Measurements from ENCODE around the gene DSE. TPM values are rescaled to one million over a fixed set of nuclear protein-coding genes. Genes with fewer than 3 reads are reported as not detected.

Gene DSE
- total RNA-seq, 1 experiment from 2014 or later, result 38.5 TPM

DNA sequence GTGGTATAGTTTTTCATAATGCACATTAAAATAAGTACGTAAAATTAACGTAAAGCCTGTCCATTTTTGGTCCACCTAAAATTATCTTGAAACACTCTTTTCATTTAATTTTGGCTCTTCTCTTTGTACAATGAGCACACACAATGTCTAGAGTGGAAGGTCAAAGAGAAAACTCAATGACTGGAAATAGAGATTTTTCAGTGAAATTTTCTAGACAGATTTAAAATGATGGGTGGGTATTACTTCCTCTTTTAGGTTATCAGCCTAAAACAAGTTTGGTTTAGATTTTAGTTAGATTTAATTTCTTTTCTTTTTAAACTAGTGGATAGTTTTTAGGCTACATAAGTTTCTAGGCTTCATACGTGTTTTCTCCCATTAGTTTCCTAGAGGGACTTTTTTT lies 24.9 kb downstream of the DSE start (continued):
- TF ChIP-seq SIN3A (IDR thresholded peaks at IDR 0.05; ENCODE audit: low read depth), result no peak
- no peak for TF ChIP-seq SRF (IDR thresholded peaks at IDR 0.05; ENCODE audit: low read depth)
- no peak for TF ChIP-seq ZFX (IDR thresholded peaks at IDR 0.05)

DNA sequence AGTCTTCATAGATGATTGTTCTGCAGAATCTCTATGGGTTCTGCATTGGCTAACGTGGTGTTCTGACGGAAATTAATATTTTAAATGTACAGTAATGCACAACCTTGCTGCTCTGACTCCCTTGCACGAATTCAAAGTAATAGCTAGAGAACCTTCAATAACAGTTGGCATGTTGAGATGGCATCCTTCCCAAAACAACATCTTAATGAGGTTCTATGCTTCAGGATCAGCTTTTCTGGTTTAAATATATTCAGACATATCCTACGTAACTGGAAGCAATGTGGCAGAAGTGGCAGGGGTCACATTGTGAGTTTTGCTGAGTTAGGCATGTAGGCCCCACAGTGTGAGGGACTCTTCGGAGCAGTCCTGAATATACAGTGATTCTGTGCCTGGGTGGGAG lies 25.7 kb downstream of the DSE start:
- CTCF ChIA-PET, result no interaction called here
- no peak for ATAC-seq
- BruUV-seq (replicated peaks), result no TSS peak

More for the DNA sequence above, 25.7 kb downstream of the DSE start:
- no peaks in the 10 kb centered on the region for H3K27me3 ChIP-seq (ENCODE audit: insufficient read depth, low read length)
- ChIA-PET POLR2A (no interaction called here), RAD21 (ENCODE audit: low non-redundant PET in 1 of 2, low total read pairs in 2 of 2, uncharacterized antibody in 2 of 2, unreplicated experiment in 2 of 2) (no interaction called here)
- peaks cover 0 to 5% of the 10 kb centered on the region in 2 experiments; a peak in 1 of 4 replicates for H3K36me3 ChIP-seq (ENCODE audit: control insufficient read depth in 1 of 2, insufficient read depth in 2 of 2, low read length in 2 of 2)
- no peak overlapping the region for H3K9ac ChIP-seq (ENCODE audit: low read length)
- TF ChIP-seq, protein P1, sequence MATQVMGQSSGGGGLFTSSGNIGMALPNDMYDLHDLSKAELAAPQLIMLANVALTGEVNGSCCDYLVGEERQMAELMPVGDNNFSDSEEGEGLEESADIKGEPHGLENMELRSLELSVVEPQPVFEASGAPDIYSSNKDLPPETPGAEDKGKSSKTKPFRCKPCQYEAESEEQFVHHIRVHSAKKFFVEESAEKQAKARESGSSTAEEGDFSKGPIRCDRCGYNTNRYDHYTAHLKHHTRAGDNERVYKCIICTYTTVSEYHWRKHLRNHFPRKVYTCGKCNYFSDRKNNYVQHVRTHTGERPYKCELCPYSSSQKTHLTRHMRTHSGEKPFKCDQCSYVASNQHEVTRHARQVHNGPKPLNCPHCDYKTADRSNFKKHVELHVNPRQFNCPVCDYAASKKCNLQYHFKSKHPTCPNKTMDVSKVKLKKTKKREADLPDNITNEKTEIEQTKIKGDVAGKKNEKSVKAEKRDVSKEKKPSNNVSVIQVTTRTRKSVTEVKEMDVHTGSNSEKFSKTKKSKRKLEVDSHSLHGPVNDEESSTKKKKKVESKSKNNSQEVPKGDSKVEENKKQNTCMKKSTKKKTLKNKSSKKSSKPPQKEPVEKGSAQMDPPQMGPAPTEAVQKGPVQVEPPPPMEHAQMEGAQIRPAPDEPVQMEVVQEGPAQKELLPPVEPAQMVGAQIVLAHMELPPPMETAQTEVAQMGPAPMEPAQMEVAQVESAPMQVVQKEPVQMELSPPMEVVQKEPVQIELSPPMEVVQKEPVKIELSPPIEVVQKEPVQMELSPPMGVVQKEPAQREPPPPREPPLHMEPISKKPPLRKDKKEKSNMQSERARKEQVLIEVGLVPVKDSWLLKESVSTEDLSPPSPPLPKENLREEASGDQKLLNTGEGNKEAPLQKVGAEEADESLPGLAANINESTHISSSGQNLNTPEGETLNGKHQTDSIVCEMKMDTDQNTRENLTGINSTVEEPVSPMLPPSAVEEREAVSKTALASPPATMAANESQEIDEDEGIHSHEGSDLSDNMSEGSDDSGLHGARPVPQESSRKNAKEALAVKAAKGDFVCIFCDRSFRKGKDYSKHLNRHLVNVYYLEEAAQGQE (IDR thresholded peaks at IDR 0.05; ENCODE audit: low read depth), result no peak
- TF ChIP-seq POLR2AphosphoS5 (IDR thresholded peaks at IDR 0.05; ENCODE audit: low read depth, low read length), result no peak
- TF ChIP-seq CBX3 (IDR thresholded peaks at IDR 0.05; ENCODE audit: low read depth), result no peak
- TF ChIP-seq TCF7L2 (IDR thresholded peaks at IDR 0.05; ENCODE audit: borderline replicate concordance, extremely low read depth, insufficient read depth, insufficient read length), result no peak
- TF ChIP-seq FOSL1 (IDR thresholded peaks at IDR 0.05; ENCODE audit: low read depth), result no peak
- H4K20me1 ChIP-seq (ENCODE audit: insufficient read depth), result no peaks in the 10 kb centered on the region
- no peak overlapping the region for H3K4me2 ChIP-seq (ENCODE audit: low read length)
- H2AFZ ChIP-seq (ENCODE audit: low read depth, low read length, poor library complexity, severe bottlenecking), result no peak overlapping the region
- peaks cover 45% of the 10 kb centered on the region; the same call in 1 of the 2 replicates for H3K79me2 ChIP-seq (ENCODE audit: insufficient read depth, low read length)
- intact Hi-C loops (cut with micrococcal nuclease), result no loop called here
- no peak overlapping the region for H3K4me3 ChIP-seq (replicated peaks in 1 of 2; ENCODE audit: low read depth in 1 of 2, low read length in 2 of 2)
- DNase-seq (ENCODE audit: low read depth, low spot score), result no peak
- H3K9me2 ChIP-seq (ENCODE audit: insufficient read depth), result no peaks in the 10 kb centered on the region
- H3K27ac ChIP-seq (ENCODE audit: low read depth, low read length), result no peak overlapping the region
- H3K9me3 ChIP-seq (ENCODE audit: control insufficient read depth in 1 of 2, insufficient read depth in 1 of 2, low read depth in 1 of 2, low read length in 2 of 2), result no peaks in the 10 kb centered on the region
- H3K4me1 ChIP-seq (ENCODE audit: control insufficient read depth in 1 of 2, insufficient read depth in 2 of 2, low read length in 2 of 2), result peaks cover 4 to 9% of the 10 kb centered on the region in 2 experiments; a peak in 2 of 4 replicates
